Gastroesophageal sphincter (tissue), 4 donors: ENCODE data around the gene NHEJ1. TPM values are rescaled to one million over a fixed set of nuclear protein-coding genes. Genes with fewer than 3 reads are reported as not detected.

Source experiments
- ATAC-seq: fragments of 150-250 bp; one replicate; pipeline ENCODE4 v1.9.1; 2016; ENCODE audit warnings: mild to moderate bottlenecking, moderate library complexity
- H3K27ac ChIP-seq, 4 donors: fragments of 200-600 bp; sonication (generic) in 3 of 4; 1 replicate in 3 of 4; 2 replicates in 1 of 4; pipeline ENCODE4 v1.5.1; 2016 to 2019
- H3K27me3 ChIP-seq: fragments of 200-600 bp; sonication (generic); one replicate; pipeline ENCODE4 v1.5.1; 2019
- H3K36me3 ChIP-seq, 2 donors: fragments of 200-600 bp; sonication (generic); one replicate each; pipeline ENCODE4 v1.5.1; 2019; ENCODE audit warnings: control low read depth in 1 of 2
- H3K4me1 ChIP-seq, 3 donors: fragments of 200-600 bp; sonication (generic); 1 replicate in 2 of 3; 2 replicates in 1 of 3; pipeline ENCODE4 v1.5.1; 2016 to 2019; ENCODE audit warnings: control low read depth in 2 of 3
- H3K4me3 ChIP-seq, 2 donors: fragments of 200-600 bp; sonication (generic); one replicate each; pipeline ENCODE4 v1.5.1; 2019; ENCODE audit warnings: mild to moderate bottlenecking in 1 of 2, moderate library complexity in 1 of 2
- H3K9me3 ChIP-seq, 3 donors: fragments of 200-600 bp; sonication (generic); one replicate each; pipeline ENCODE4 v1.5.1; 2017 to 2019; ENCODE audit warnings: control low read depth in 2 of 3
- EP300 ChIP-seq: sonication (generic); formaldehyde crosslinking; IDR thresholded peaks from one replicate; pipeline ENCODE4 v1.6.1; 2017; ENCODE audit warnings: antibody characterized with exemption, mild to moderate bottlenecking
- POLR2A ChIP-seq, 2 donors: fragments of 450-650 bp; IDR thresholded peaks; one replicate each; pipeline ENCODE4 v1.6.1; 2017; ENCODE audit warnings: antibody characterized with exemption in 2 of 2, mild to moderate bottlenecking in 2 of 2, moderate library complexity in 1 of 2
- POLR2AphosphoS5 ChIP-seq: sonication (generic); formaldehyde crosslinking; IDR thresholded peaks from one replicate; pipeline ENCODE4 v1.6.1; 2017; ENCODE audit warnings: antibody characterized with exemption
- WGBS, 2 donors: methylation state at CpG; one replicate each; pipeline ENCODE4 v1.1.5; 2018; ENCODE audit warnings: low coverage in 1 of 2; 5-methylcytosine and 5-hydroxymethylcytosine counted together
- small RNA-seq, 4 donors: library from RNA; depleted of rRNA; stranded (forward); fragments of <200 nt; gene quantifications; one replicate each; pipeline ENCODE3, GENCODE V24; 2016
- total RNA-seq, 4 donors: library from RNA; depleted of rRNA; stranded (reverse); fragments of >200 nt; gene quantifications; one replicate each; pipeline ENCODE4 v1.1.0, GENCODE V29; 2016
- TF ChIP-seq, protein P1 (sequence below), 4 experiments: fragments of 200-600 bp in 2 of 4; fragments of 450-650 bp in 2 of 4; sonication (generic) in 1 of 4; IDR thresholded peaks; one replicate each; pipeline ENCODE4 v1.5.1; 2017 to 2019; ENCODE audit warnings: antibody characterized with exemption in 4 of 4, mild to moderate bottlenecking in 2 of 4, moderate library complexity in 2 of 4

The NHEJ1 gene
- total RNA-seq, 4 donors from 2014 or later = 12.8 to 25.5 (median 17.4) TPM

DNA sequence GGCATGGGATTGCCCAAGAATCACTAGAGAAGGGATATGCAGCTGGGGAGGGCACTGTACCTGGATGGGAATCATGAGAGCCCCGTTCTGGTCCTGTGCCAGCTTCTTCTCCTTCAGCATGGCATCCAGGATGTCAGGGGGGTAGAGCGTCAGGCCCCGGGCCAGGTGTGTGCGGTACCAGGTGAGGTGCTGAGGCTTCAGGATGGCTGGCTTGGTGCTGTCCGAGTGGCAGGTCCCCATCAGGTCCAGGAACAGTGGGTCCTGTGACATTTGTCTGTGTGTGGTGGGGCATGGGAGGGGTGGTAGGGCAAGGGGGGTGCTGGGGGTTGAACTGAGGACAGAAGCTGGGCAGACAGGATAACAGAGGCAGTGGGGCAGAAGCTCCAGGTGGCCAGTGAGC lies 132.5 kb downstream of the NHEJ1 start:
- H3K4me1 ChIP-seq = no peaks in the 10 kb centered on the region
- H3K4me3 ChIP-seq = no peak overlapping the region
- H3K36me3 ChIP-seq = no peaks in the 10 kb centered on the region
- peaks cover 56% of the 10 kb centered on the region for H3K27me3 ChIP-seq
- H3K9me3 ChIP-seq = no peaks in the 10 kb centered on the region
- ATAC-seq = no peak
- TF ChIP-seq, protein P1, sequence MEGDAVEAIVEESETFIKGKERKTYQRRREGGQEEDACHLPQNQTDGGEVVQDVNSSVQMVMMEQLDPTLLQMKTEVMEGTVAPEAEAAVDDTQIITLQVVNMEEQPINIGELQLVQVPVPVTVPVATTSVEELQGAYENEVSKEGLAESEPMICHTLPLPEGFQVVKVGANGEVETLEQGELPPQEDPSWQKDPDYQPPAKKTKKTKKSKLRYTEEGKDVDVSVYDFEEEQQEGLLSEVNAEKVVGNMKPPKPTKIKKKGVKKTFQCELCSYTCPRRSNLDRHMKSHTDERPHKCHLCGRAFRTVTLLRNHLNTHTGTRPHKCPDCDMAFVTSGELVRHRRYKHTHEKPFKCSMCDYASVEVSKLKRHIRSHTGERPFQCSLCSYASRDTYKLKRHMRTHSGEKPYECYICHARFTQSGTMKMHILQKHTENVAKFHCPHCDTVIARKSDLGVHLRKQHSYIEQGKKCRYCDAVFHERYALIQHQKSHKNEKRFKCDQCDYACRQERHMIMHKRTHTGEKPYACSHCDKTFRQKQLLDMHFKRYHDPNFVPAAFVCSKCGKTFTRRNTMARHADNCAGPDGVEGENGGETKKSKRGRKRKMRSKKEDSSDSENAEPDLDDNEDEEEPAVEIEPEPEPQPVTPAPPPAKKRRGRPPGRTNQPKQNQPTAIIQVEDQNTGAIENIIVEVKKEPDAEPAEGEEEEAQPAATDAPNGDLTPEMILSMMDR (IDR thresholded peaks at IDR 0.05) = no peak
- no peak for TF ChIP-seq POLR2AphosphoS5
- TF ChIP-seq POLR2A (IDR thresholded peaks at IDR 0.05) = no peak
- no peak for TF ChIP-seq EP300
- no peak overlapping the region for H3K27ac ChIP-seq
- 17% methylated on average over 1 of the region's 5 CpGs; no CpG with 5 or more reads in 1 of the 2 donors for WGBS, 2 donors

DNA sequence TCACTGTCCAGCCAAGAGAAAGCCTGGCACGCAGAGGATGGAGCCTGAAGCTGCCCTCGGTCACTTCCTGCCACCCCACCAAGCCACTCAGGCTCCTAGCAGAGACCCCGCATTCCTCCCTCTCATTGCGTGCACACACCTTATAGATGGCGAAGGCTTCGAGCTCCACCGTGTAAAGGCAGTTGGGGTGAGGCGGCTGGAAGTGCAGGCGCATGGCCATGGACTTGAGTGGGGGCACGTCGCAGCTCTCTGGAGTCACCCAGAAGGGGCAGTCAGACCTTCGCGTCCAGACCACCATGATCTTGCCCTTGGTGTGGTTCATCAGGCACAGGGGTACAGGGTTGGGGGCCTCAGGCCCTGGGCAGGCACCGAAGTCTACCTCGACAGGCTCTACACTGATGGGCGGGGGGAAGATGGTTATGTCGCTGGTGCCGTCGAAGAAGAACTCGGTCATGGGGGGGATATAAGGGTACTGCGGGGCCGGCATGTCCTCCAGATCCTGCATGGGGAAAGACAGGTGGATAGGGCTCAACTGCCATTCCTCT lies 133.0 kb downstream of the NHEJ1 start:
- H3K4me1 ChIP-seq = no peaks in the 10 kb centered on the region
- WGBS, 2 donors = 90 to 100% methylated on average over 1 to 8 of the region's 22 CpGs
- TF ChIP-seq EP300 (no peak), POLR2A (IDR thresholded peaks at IDR 0.05) (no peak)
- no peak overlapping the region for H3K27ac ChIP-seq
- no peak for ATAC-seq
- no peaks in the 10 kb centered on the region for H3K36me3 ChIP-seq
- peaks cover 51% of the 10 kb centered on the region for H3K27me3 ChIP-seq
- no peak overlapping the region for H3K4me3 ChIP-seq
- no peaks in the 10 kb centered on the region for H3K9me3 ChIP-seq

DNA sequence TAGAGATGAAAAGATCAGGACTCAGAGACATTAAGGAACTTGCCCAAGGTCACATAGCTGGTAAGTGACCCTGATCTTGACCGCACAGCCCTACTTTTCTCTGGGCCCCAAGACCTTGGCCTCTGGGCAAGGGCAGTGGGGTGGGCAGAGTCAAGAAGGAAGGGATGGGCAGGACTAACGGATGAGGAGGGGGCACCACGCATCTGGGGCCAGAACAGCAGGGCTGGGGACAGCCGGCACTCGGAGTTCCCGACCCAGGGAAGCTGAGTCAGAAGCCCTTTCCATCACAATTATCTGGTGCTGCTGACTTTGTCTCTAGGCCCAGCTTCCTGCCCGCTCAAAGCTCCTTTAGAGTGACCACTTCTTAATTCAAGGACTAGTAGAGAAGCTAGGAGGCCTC lies 133.7 kb downstream of the NHEJ1 start:
- WGBS, 2 donors = 56 to 75% methylated on average over 3 to 7 of the region's 7 CpGs
- ATAC-seq = no peak
- TF ChIP-seq EP300 = no peak
- TF ChIP-seq POLR2A (IDR thresholded peaks at IDR 0.05) = no peak
- TF ChIP-seq, protein P1 (IDR thresholded peaks at IDR 0.05) = no peak
- no peak for TF ChIP-seq POLR2AphosphoS5
- Histone ChIP-seq H3K27ac (no peak overlapping the region), H3K4me1 (no peaks in the 10 kb centered on the region), H3K27me3 (peaks cover 49% of the 10 kb centered on the region), H3K36me3 (no peaks in the 10 kb centered on the region), H3K4me3 (no peak overlapping the region), H3K9me3 (no peaks in the 10 kb centered on the region)

DNA sequence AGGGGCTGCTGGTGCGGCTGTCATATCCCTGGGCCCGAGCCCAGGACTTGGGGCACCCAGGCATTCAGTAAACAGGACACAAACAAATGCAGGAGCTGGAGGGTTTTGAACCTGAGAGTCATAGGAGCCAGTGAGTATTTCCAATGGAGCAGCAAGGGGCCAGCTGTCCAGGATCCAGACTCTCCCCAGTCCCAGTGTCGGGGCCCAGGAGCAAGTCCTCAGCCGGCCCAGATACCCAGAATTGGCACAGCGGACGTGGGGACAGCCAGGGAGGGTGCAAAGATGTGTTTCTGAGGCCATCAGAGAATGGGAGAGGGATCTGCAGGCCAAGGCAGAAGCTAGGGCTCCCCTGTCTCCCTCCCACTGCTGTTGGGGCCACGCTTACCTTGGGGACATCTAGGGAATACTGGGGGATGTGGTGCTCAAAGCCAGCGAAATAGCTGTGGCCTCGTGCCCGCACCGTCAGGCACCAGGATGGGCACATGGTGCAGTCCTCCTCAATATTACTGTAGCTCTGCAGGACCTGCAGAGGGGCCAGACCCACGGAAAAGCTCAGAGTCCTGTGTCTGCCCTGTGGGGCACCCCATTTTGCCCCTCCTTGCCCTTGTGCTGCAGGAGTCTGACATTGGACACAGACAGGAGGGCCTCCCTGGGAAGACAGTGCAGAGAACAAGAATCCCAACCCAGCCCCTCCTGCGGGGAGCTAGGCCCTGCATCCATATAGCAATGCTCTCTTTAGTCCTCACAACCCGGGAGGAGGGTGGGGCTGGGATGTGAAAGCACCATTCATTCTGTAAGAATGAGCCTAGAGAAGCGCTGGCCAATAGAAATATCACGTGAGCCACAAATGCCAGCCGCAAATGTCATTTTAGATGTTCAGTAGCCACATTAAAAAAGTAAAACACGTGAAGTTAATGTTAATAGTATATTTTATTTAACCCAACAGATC lies 134.7 kb downstream of the NHEJ1 start:
- TF ChIP-seq, protein P1 (IDR thresholded peaks at IDR 0.05) = no peak
- TF ChIP-seq EP300 (no peak), POLR2AphosphoS5 (no peak), POLR2A (IDR thresholded peaks at IDR 0.05) (no peak)
- H3K4me3 ChIP-seq = no peak overlapping the region
- no peaks in the 10 kb centered on the region for H3K9me3 ChIP-seq
- peaks cover 47% of the 10 kb centered on the region for H3K27me3 ChIP-seq
- WGBS, 2 donors = 70 to 87% methylated on average over 6 to 8 of the region's 18 CpGs
- H3K4me1 ChIP-seq = no peaks in the 10 kb centered on the region
- ATAC-seq = no peak
- no peak overlapping the region for H3K27ac ChIP-seq
- no peaks in the 10 kb centered on the region for H3K36me3 ChIP-seq

Small RNA genes lying within 50 kb of the gene (small RNA-seq; reads per million reads assigned to genes)
- 0 reads per million in 4 donors for gene MIR3131
- 0 to 0.13 (median 0.04) reads per million in 4 donors for gene RN7SL764P

Other genes starting within 250 kb of the NHEJ1 start
- under 1 TPM in 2 of 4 donors, not detected in 2; 0.27 to 0.35 TPM for gene CDK5R2, start 201.1 kb downstream of the NHEJ1 start, total RNA-seq
- gene FEV, start 175.6 kb downstream of the NHEJ1 start, total RNA-seq = not detected
- gene CRYBA2, start 167.4 kb downstream of the NHEJ1 start, total RNA-seq = not detected
- not detected for gene CFAP65, start 119.3 kb downstream of the NHEJ1 start, total RNA-seq
- gene IHH, start 99.9 kb downstream of the NHEJ1 start, total RNA-seq = under 1 TPM in 1 of 4 donors, not detected in 3; 0.23 TPM
- gene SLC23A3, start 9.2 kb upstream of the NHEJ1 start, total RNA-seq = 1 to 10 TPM in 1 of 4 donors, under 1 TPM in 2, not detected in 1; 0.23 to 1.1 (median 0.27) TPM
- gene CNPPD1, start 16.1 kb upstream of the NHEJ1 start, total RNA-seq = 10 to 100 TPM; 50.6 to 82.0 (median 66.0) TPM
- 10 to 100 TPM; 49.8 to 63.7 (median 57.6) TPM for gene RETREG2, start 17.5 kb upstream of the NHEJ1 start, total RNA-seq
- gene ZFAND2B, start 46.0 kb upstream of the NHEJ1 start, total RNA-seq = 10 to 100 TPM; 34.7 to 44.5 (median 37.6) TPM
- gene ABCB6, start 58.1 kb upstream of the NHEJ1 start, total RNA-seq = 10 to 100 TPM; 11.4 to 19.6 (median 16.8) TPM
- 10 to 100 TPM; 39.8 to 82.6 (median 47.0) TPM for gene ATG9A, start 68.8 kb upstream of the NHEJ1 start, total RNA-seq
- 10 to 100 TPM; 24.3 to 48.4 (median 25.1) TPM for gene ANKZF1, start 69.0 kb upstream of the NHEJ1 start, total RNA-seq
- gene GLB1L, start 84.6 kb upstream of the NHEJ1 start, total RNA-seq = 1 to 10 TPM; 5.9 to 9.7 (median 6.6) TPM
- gene STK16, start 84.7 kb upstream of the NHEJ1 start, total RNA-seq = 10 to 100 TPM; 10.2 to 14.0 (median 11.6) TPM
- gene TUBA4B, start 92.4 kb upstream of the NHEJ1 start, total RNA-seq = not detected
- gene TUBA4A, start 93.1 kb upstream of the NHEJ1 start, total RNA-seq = 10 to 100 TPM; 33.2 to 89.3 (median 56.2) TPM
- gene DNAJB2, start 118.6 kb upstream of the NHEJ1 start, total RNA-seq = 10 to 100 TPM; 45.3 to 76.1 (median 54.9) TPM
- gene PTPRN, start 148.6 kb upstream of the NHEJ1 start, total RNA-seq = 1 to 10 TPM in 2 of 4 donors, under 1 TPM in 1, not detected in 1; 0.58 to 3.0 (median 1.9) TPM
- not detected for gene RESP18, start 171.9 kb upstream of the NHEJ1 start, total RNA-seq
- 10 to 100 TPM; 37.8 to 76.9 (median 59.2) TPM for gene DNPEP, start 227.1 kb upstream of the NHEJ1 start, total RNA-seq